ENCODE measurements around the gene TUBGCP2.

GRCh38 chr10:133293810-133294119 is 14.9 kb downstream of the TUBGCP2 start:
- TF ChIP-seq CTCF (IDR thresholded peaks at IDR 0.05) (no peak), POLR2A (IDR thresholded peaks at IDR 0.05) (no peak)
